Measurements from ENCODE around the gene ZNF746. TPM values are rescaled to one million over a fixed set of nuclear protein-coding genes. Genes with fewer than 3 reads are reported as not detected.

The ZNF746 gene
- total and polyA plus RNA-seq, 2 of the 13 experiments (the other 11 are each of a cell fraction or from before 2014, with no cell fraction given), result 3.8 to 8.1 TPM

DNA sequence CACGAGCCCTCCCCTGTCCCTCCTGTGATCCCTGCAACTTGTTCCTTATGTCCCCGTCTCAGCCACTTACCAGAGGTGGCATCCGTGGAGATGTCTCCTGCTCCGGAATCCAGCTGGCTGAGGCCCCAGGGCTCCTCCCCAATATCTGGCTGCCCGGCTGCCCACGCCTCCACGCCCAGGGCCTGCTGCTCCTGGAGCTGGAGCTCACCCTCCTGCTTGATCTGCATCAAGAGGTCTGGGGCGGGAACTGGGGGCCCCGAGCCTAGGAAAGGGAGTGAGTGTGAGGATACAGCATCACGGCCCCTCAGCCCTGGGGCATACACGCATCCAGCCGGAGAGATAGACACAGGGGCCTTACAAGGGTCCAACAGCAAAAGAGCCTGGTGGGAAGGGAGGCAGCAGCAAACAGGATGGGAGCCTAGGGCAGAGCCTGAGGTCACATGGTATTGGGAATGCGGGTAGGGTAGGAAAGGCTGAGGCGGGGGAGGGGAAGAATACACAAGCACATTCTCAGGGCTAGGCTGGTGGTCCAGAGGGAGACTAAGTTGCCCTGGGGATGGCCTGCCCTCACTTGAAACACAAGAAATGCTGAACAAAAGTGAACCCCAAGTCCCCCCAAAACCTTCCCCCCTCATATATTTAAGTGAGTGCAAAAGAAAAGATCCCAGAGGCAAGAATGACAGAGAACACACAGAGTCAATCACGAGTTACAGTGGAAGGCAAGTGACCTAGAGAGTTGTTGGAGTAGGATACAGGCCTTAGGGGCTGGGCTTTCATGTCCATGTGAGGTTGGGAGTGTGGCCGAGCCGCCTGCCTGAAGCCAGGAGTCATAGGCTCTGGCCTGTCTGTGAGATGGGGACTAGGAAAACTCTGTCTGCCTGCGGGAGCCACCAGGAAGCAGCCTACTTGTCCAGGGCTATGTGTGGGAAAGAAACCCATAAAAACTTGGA, 19.8 kb downstream of the ZNF746 start:
- CTCF ChIA-PET (ENCODE audit: low intra/inter-chr PET ratio, low total read pairs), result no interaction called here
- WGBS (ENCODE audit: low lambda C conversion rate), result 97% methylated on average over 18 of the region's 18 CpGs
- ATAC-seq, result no peak

More for the DNA sequence above, 19.8 kb downstream of the ZNF746 start:
- no peak overlapping the region for H3K4me3 ChIP-seq (replicated peaks in 1 of 3; ENCODE audit: insufficient read depth in 1 of 3, low read depth in 2 of 3, low read length in 3 of 3)
- no peak overlapping the region for H2AFZ ChIP-seq (ENCODE audit: low read length)
- H3K27ac ChIP-seq (ENCODE audit: extremely low read length, insufficient read depth, low read length), result no peak overlapping the region
- no peak overlapping the region for H3K9ac ChIP-seq (ENCODE audit: insufficient read depth, low read depth, low read length)
- H3K79me2 ChIP-seq (ENCODE audit: insufficient read depth, low read length), result no peaks in the 10 kb centered on the region
- intact Hi-C loops (cut with micrococcal nuclease; ENCODE audit: unreplicated experiment), result no loop called here
- no peaks in the 10 kb centered on the region; the same call in 1 of the 2 replicates for H3K9me3 ChIP-seq (ENCODE audit: low read length)
- POLR2A ChIA-PET, result no interaction called here
- H3K4me1 ChIP-seq (ENCODE audit: insufficient read depth, low read length), result no peaks in the 10 kb centered on the region
- TF ChIP-seq MYNN (CRISPR knock-in tag; IDR thresholded peaks at IDR 0.05; ENCODE audit: low read depth) (no peak), ZNF281 (CRISPR knock-in tag; IDR thresholded peaks at IDR 0.05; ENCODE audit: borderline replicate concordance) (0 out of 2 replicates have a peak, but pooled peaks have one; percentile 23)
- no peaks in the 10 kb centered on the region for H3K27me3 ChIP-seq (ENCODE audit: control insufficient read depth in 1 of 2, insufficient read depth in 2 of 2, low read length in 2 of 2)
- H3K36me3 ChIP-seq (replicated peaks in 1 of 2; ENCODE audit: control insufficient read depth in 1 of 2, insufficient read depth in 2 of 2, low read length in 2 of 2), result peaks cover 8 to 52% of the 10 kb centered on the region in 2 experiments
- H4K20me1 ChIP-seq (ENCODE audit: insufficient read depth, low read length), result no peaks in the 10 kb centered on the region
- FAIRE-seq (no peak), DNase-seq (ENCODE audit: low spot score) (no peak)
- in situ Hi-C loops (cut with HindIII; ENCODE audit: extremely low pct_ligation_motif_present, low pct_unique_long_range_greater_than_20kb), result no loop called here
- H3K4me2 ChIP-seq (ENCODE audit: low read depth, low read length), result no peak overlapping the region
- BruUV-seq (replicated peaks), result no TSS peak
